ENCODE measurements around the gene ACRBP. TPM values are rescaled to one million over a fixed set of nuclear protein-coding genes. Genes with fewer than 3 reads are reported as not detected.

The ACRBP gene
- total RNA-seq, 3 donors from 2014 or later, result 1.4 to 3.0 (median 2.2) TPM

- no peak for TF ChIP-seq CTCF (IDR thresholded peaks at IDR 0.05)
- intact Hi-C loops (cut with DNase I, micrococcal nuclease), result no loop called here
- Histone ChIP-seq H3K4me1 (ENCODE audit: low read depth) (no peaks in the 10 kb centered on the region), H3K4me3 (no peak overlapping the region), H3K36me3 (ENCODE audit: low read depth) (no peaks in the 10 kb centered on the region), H3K9me3 (no peaks in the 10 kb centered on the region)
- ATAC-seq (no peak), DNase-seq (peak in 2 of 3 donors; percentile 6 to 9)
These were observed 6.1 kb downstream of the ACRBP start for GRCh38 chr12:6641131-6641530.

GRCh38 chr12:6640497-6640896 is 6.7 kb downstream of the ACRBP start:
- no peak for TF ChIP-seq CTCF (IDR thresholded peaks at IDR 0.05)

GRCh38 chr12:6639151-6639801 is 8.0 kb downstream of the ACRBP start:
- H3K4me1 ChIP-seq (ENCODE audit: low read depth), result peaks cover 3% of the 10 kb centered on the region
- H3K4me3 ChIP-seq, result no peak overlapping the region
- DNase-seq, result peak in 2 of 3 donors; percentile 22 to 29
- ATAC-seq, result no peak
- H3K36me3 ChIP-seq (ENCODE audit: low read depth), result no peaks in the 10 kb centered on the region
- TF ChIP-seq CTCF (IDR thresholded peaks at IDR 0.05), result no peak
- no peaks in the 10 kb centered on the region for H3K9me3 ChIP-seq
- intact Hi-C loops (cut with DNase I, micrococcal nuclease), result no loop called here

More at GRCh38 chr12:6640497-6640896, 6.7 kb downstream of the ACRBP start:
- intact Hi-C loops (cut with DNase I, micrococcal nuclease), result no loop called here
- ATAC-seq, result no peak
- Histone ChIP-seq H3K4me1 (ENCODE audit: low read depth) (no peaks in the 10 kb centered on the region), H3K4me3 (no peak overlapping the region), H3K36me3 (ENCODE audit: low read depth) (no peaks in the 10 kb centered on the region), H3K9me3 (no peaks in the 10 kb centered on the region)
- no peak for DNase-seq

GRCh38 chr12:6638305-6638704 is 8.9 kb downstream of the ACRBP start:
- Histone ChIP-seq H3K9me3 (no peaks in the 10 kb centered on the region), H3K36me3 (ENCODE audit: low read depth) (no peaks in the 10 kb centered on the region), H3K4me3 (no peak overlapping the region), H3K4me1 (ENCODE audit: low read depth) (peaks cover 11% of the 10 kb centered on the region)
- intact Hi-C loops (cut with DNase I, micrococcal nuclease), result no loop called here
- no peak for ATAC-seq
- peak in 1 of 3 donors; percentile 60 for DNase-seq
- TF ChIP-seq CTCF (IDR thresholded peaks at IDR 0.05), result no peak

- H3K4me3 ChIP-seq, result no peak within 1 kb of the TSS
- intact Hi-C loops (cut with DNase I, micrococcal nuclease), result no loop called here
- peaks cover 32% of the 10 kb centered on the region for H3K4me1 ChIP-seq (ENCODE audit: low read depth)
- H3K9me3 ChIP-seq, result no peaks in the 10 kb centered on the region
- no peaks in the 10 kb centered on the region for H3K36me3 ChIP-seq (ENCODE audit: low read depth)
- ATAC-seq (peak; percentile 87), DNase-seq (peak; percentile 90 to 95 (median 93))
- no peak for TF ChIP-seq CTCF (IDR thresholded peaks at IDR 0.05)
These were observed 11.2 kb downstream of the ACRBP start, which contains the start of gene LPAR5 for GRCh38 chr12:6635856-6636531. Gene LPAR5 (minus strand): TSS chr12:6635959. CDS start chr12:6621248, 14,711 bp downstream.
